Activated naive CD4-positive, alpha-beta T cell treated with anti-CD3 and anti-CD28 coated beads, Interleukin-2, amount 50 U/mL, for 72 hours (primary cell): Measurements from ENCODE around the gene ZMYM5. TPM values are rescaled to one million over a fixed set of nuclear protein-coding genes. Genes with fewer than 3 reads are reported as not detected.
"Not testable (repeated sequence)": the region's sequence is repeated elsewhere in the genome, so short reads cannot be mapped to it uniquely, and the experiment has no call there.

Experiments
- ATAC-seq, 2 donors: fragments of 150-1000 bp; cut with Tn5 transposase; 2 replicates each; pipeline ENCODE4 v1.10.0; 2021; ENCODE audit warnings: mild to moderate bottlenecking in 2 of 2, moderate library complexity in 2 of 2
- DNase-seq, 2 donors: peaks; one replicate each; pipeline ENCODE4 v3.0.0; 2021 to 2022; ENCODE audit warnings: low spot score in 2 of 2
- H3K27ac Mint-ChIP-seq, 2 donors: one replicate each; pipeline ENCODE4 v1.8.0; 2022; ENCODE audit warnings: mild to moderate bottlenecking in 2 of 2, mixed read lengths in 2 of 2
- H3K36me3 Mint-ChIP-seq, 2 donors: one replicate each; pipeline ENCODE4 v1.8.0; 2022; ENCODE audit warnings: mixed read lengths in 2 of 2
- H3K9me3 Mint-ChIP-seq, 2 donors: one replicate each; pipeline ENCODE4 v1.8.0; 2022; ENCODE audit warnings: mixed read lengths in 2 of 2
- total RNA-seq, 2 donors: library from RNA; stranded (reverse); gene quantifications; one replicate each; pipeline ENCODE4 v1.2.3, GENCODE V29; 2022

Gene ZMYM5
- total RNA-seq, 2 donors from 2014 or later, result 11.2 to 15.6 TPM

DNA sequence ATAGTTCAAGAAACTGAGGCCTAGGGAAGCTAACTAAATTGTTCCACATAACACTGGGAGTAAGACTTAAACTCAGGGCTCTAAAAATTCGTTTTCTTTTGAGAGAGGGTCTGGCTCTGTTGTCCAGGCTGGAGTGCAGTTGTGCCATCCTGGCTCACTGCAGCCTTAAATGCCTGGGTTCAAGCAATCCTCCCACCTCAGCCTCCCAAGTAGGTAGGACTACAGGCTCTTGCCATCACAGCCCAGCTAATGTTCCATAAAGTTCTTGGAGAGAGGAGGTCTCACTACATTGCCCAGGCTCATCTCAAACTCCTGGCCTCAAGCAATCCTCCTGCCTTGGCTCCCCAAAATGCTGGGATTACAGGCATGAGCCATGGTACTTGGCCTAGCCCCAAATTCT lies 10.7 kb downstream of the ZMYM5 start:
- no peak for DNase-seq
- Mint-ChIP-seq H3K36me3 (peaks cover 7 to 30% of the 10 kb centered on the region in 2 donors), H3K9me3 (peaks cover 0 to 6% of the 10 kb centered on the region in 2 donors), H3K27ac (no peak overlapping the region)
- ATAC-seq, result no peak

DNA sequence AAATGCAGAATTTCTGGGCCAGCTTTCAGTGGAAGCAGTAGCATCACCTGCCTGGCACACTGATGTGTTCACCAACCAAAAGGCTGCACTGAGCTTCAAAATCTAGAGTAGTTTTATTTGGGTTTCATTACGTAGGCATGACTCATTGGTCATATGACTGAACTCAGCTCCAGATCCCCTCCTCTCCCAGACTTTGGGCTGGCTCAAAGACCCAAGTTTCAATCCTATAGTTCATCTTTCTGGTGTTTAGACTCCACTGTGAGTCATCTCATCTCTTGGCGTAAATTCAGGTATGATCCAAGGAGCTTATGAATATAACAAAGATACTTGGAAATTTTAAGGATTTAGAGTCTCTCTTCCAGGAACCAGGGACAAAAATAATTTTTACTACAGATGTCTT lies 17.7 kb downstream of the ZMYM5 start:
- DNase-seq (no peak), ATAC-seq (peak; percentile 86 to 98)
- H3K9me3 Mint-ChIP-seq, result no peaks in the 10 kb centered on the region
- H3K36me3 Mint-ChIP-seq, result no peaks in the 10 kb centered on the region
- peak overlapping the region in 1 of 2 donors; percentile 34 for H3K27ac Mint-ChIP-seq

DNA sequence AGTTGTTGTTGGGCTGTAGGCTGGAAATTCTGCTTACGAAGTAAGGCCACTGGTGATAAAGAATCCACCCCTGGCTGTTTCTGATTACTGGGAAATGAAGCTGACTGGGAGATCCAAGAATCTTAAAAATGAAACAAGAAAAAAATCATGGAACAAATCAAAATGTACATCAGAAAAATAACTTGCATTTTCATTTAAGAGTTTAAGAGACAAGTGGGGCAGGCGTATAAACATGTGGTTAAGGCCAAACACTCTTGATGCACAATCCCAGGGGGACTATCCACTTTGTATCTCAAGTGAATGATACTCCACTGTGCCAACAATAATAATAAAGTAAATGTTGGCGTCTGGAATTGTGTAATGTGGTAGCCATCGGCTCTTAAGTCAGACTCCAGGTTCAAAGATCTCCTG lies 24.6 kb downstream of the ZMYM5 start:
- H3K36me3 Mint-ChIP-seq, result peaks cover 4 to 13% of the 10 kb centered on the region in 2 donors

DNA sequence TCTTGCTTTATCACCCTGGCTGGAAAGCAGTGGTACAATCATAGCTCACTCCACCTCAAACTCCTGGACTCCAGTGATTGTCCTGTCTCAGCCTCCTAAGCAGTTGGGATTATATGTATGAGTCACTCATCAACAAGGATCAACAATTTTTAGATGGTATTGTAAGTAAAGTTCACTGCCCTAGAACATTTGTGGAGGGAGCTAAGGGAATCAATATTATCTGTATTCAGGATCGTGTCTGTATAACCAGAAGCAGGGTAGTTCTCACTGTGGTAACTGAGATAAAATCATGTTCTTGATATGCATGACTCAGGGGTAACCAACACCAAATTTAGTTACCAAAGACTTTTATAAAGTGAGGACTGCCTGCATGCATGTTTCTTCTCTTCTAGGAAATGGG lies 27.0 kb downstream of the ZMYM5 start:
- H3K27ac Mint-ChIP-seq, result no peak overlapping the region
- H3K36me3 Mint-ChIP-seq, result peaks cover 4 to 13% of the 10 kb centered on the region in 2 donors
- DNase-seq (no peak), ATAC-seq (peak in 1 of 2 donors; percentile 49)
- no peaks in the 10 kb centered on the region for H3K9me3 Mint-ChIP-seq

More for the DNA sequence above, 24.6 kb downstream of the ZMYM5 start:
- ATAC-seq (no peak), DNase-seq (no peak)
- H3K27ac Mint-ChIP-seq, result no peak overlapping the region
- no peaks in the 10 kb centered on the region for H3K9me3 Mint-ChIP-seq

DNA sequence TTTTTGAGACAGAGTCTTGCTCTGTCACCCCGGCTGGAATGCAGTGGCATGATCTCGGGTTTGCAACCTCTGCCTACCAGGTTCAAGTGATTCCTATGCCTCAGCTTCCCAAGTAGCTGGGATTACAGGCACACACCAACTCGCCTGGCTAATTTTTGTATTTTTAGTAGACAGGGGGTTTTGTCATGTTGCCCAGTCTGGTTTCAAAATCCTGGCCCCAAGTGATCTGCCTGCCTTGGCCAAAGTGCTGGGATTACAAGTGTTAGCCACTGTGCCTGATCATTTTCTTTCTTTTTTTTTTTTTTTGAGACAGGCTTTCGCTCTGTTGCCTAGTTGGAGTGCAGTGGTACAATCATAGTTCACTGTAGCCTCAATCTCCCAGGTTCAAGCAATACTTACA lies 28.7 kb downstream of the ZMYM5 start:
- Mint-ChIP-seq H3K27ac (peak overlapping the region in 1 of 2 donors; percentile 41), H3K9me3 (no peaks in the 10 kb centered on the region), H3K36me3 (peaks cover 4 to 13% of the 10 kb centered on the region in 2 donors)
- ATAC-seq (no peak), DNase-seq (no peak)

DNA sequence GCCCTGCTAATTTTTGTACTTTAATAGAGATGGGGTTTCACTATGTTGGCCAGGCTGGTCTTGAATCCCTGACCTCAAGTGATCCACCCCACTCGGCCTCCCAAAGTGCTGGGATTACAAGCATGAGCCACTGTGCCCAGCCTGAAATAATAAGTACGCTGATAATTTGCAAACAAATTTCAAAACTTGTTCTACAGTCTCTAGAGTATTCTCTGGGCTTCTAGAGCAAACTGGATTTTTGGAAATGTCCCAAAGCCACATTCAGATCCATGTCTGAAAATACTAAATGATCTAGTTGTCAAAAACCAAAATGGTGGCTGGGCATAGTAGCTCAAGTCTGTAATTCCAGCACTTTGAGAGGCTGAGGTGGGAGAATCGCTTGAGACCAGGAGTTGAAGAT lies 40.8 kb downstream of the ZMYM5 start:
- H3K36me3 Mint-ChIP-seq, result peaks cover 7 to 29% of the 10 kb centered on the region in 2 donors
- no peak for DNase-seq
- no peaks in the 10 kb centered on the region for H3K9me3 Mint-ChIP-seq
- no peak for ATAC-seq
- no peak overlapping the region for H3K27ac Mint-ChIP-seq

DNA sequence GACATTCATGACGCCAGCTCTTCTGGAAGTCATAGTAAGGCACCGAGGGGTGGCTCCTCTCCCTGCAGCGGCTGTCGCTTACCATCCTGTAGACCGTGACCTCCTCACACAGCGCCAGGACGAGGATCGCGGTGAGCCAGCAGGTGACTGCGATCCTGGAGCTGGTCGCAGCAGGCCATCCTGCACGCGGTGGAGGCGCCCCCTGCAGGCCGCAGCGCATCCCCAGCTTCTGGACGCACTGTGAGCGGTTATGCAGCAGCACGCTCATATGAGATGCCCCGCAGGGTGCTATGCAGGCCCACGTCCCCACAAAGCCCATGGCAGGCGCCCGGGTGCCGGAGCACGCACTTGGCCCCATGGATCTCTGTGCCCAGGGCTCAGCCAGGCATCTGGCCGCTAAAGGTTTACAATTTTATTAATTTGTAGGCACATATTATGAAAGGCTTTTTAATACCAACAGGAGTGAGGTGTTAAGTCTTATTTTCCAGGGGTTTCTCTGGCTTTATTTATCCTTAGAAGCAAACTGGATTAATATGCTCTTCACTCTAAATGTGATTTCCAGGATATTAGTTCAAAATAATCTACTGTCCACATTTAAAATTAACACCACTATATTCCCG lies 45.1 kb downstream of the ZMYM5 start:
- no peak overlapping the region for H3K27ac Mint-ChIP-seq
- ATAC-seq (peak in 1 of 2 donors; percentile 63), DNase-seq (peak in 1 of 2 donors; percentile 46)
- H3K9me3 Mint-ChIP-seq, result no peaks in the 10 kb centered on the region
- H3K36me3 Mint-ChIP-seq, result peaks cover 14 to 15% of the 10 kb centered on the region in 2 donors

DNA sequence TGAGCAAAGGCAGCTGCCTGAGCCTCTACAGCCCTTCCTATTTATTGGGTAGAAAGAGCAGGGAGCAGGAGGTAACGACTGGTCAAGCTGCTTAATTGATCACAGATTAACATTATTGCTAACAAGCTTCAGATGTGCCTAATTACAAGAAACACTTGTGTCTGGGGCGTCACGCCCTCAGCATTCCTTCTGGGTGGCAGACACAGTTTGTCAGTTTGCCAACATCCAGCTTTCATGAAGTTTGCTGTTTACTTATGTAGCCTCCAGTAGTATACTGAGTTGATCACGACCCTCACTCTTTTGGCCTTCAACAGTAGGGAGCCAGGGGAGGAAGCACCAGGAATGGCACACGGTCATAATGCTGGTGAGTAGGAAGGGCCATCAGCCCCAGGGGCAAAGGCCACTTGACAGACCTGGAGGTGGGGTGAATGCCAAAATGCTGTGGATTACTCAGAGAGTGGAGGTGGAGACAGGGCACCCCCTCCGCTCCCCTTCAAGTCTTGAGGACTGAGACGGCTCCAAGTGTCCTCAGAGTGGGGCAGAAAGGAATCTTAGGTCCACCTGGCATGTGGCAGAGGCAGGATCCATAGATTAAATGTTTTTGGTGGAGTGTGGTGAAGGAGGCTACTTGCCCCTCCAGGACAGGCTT lies 45.8 kb downstream of the ZMYM5 start:
- Mint-ChIP-seq H3K9me3 (no peaks in the 10 kb centered on the region), H3K27ac (no peak overlapping the region), H3K36me3 (peaks cover 14 to 16% of the 10 kb centered on the region in 2 donors)
- DNase-seq, result no peak
- no peak for ATAC-seq

DNA sequence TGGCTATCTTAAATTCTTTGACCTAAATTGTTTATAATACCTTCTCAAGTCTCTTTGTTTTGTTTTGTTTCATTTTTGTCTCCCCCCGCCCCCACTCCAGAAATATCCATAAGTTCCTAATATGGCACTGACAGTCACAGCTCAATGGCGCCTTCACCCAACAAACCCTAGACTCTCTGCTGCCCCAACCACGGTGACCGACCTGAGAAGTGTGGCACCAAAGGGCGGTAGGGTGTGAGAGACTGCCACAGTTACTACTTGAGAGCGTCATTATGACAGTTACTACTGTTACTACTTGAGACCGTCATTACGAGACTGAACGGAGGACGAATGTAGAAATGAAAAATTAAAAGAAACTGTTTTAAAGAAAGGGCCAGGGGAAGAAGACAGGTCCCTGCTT lies 46.3 kb downstream of the ZMYM5 start:
- H3K27ac Mint-ChIP-seq, result peak overlapping the region in 1 of 2 donors; percentile 72
- DNase-seq (no peak), ATAC-seq (no peak)
- peaks cover 14 to 20% of the 10 kb centered on the region in 2 donors for H3K36me3 Mint-ChIP-seq
- no peaks in the 10 kb centered on the region for H3K9me3 Mint-ChIP-seq

DNA sequence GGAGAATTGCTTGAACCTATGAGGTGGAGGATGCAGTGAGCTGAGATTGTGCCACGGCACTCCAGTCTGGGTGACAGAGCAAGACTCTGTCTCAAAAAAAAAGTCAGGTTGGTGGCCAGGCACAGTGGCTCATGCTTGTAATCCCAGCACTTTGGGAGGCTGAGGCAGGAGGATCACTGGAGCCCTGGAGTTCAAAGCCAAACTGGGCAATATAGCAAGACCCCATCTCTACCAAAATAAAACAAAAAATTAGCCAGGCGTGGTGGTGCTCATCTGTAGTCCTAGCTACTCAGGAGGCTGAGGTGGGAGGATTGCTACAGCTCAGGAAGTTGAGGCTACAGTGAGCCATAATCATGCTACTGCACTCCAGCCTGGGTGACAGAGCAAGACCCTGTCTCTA lies 47.6 kb downstream of the ZMYM5 start:
- H3K9me3 Mint-ChIP-seq, DNase-seq, ATAC-seq, H3K27ac Mint-ChIP-seq: not testable (repeated sequence)
- H3K36me3 Mint-ChIP-seq, result peaks cover 14 to 20% of the 10 kb centered on the region in 2 donors

DNA sequence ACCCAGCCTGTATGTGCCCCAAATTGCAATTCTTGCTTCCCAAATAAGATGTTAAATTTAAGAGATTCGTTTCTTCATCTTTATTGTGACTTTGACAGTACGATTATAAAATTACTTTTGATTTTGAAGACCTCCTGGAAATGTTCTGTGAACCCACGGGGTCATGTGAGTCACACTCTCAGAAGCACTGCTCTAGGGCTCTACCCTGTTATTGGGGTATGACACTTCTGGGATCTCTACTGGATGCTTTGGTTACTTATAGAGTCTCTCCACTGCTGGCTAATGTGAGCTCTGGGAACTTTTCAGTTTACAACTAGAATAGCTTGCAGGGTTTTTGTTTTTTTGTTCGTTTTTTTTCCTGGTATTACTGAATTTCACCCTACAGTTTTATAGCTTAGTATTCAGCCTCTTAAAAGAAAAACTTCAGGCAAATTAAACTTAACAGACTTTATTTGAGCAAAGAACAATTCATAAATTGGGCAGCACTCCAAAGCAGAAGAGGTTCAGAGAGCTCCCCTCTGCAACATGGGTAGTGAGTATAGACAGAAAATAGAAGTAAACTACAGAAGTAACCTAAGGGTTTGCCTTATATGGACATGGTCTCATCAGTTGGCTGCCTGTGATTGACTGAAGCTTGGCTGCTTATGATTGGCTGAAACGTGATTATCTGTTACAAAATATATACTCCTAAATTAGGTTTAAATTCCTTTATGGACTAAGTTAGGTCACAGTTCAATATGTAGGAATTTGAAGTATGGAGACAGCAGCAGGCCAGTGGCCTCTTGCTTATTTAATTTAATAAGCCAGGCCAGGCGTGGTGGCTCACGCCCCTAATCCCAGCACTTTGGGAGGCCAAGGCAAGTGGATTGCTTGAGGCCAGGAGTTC lies 52.2 kb downstream of the ZMYM5 start:
- no peak for ATAC-seq

DNA sequence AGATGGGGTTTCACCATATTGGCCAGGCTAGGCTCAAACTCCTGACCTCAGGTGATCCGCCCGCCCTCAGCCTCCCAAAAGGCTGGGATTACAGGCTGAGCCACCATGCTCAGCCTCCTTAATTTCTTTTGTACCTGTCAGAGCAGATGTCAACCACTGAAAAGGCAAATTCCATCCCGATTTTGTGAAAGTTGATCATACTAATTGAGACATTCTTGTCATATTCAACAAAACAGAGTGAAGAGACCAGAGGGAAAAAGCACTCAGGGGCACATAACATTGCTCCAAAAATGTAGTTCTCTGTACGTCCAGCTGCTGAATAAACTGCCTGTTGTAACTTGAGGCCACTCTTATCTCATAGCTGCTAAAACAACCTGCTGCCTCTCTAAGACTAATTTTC lies 53.3 kb downstream of the ZMYM5 start:
- no peak for DNase-seq
- Mint-ChIP-seq H3K9me3 (no peaks in the 10 kb centered on the region), H3K36me3 (peaks cover 0 to 5% of the 10 kb centered on the region in 2 donors), H3K27ac (no peak overlapping the region)
- ATAC-seq, result no peak

More for the DNA sequence above, 52.2 kb downstream of the ZMYM5 start:
- Mint-ChIP-seq H3K9me3 (no peaks in the 10 kb centered on the region), H3K36me3 (peaks cover 0 to 5% of the 10 kb centered on the region in 2 donors), H3K27ac (no peak overlapping the region)
- no peak for DNase-seq

DNA sequence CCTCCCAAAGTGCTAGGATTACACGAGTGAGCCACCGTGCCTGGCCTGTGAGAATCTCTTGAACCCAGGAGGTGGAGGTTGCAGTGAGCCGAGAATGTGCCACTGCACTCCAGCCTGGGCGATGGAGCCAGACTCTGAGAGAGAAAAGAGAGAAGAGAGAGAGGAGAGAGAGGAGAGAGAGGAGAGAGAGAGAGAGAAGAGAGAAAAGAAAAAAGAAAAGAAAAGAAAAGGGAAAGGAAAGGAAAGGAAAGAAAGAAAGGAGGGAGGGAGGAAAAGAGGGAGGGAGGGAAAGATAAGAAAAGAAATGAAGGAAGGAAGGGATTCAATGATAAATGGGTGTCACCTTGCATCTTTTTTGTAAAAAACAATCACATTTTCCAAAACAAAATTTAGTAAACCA lies 57.7 kb downstream of the ZMYM5 start:
- no peak for DNase-seq
- no peak for ATAC-seq
- H3K27ac Mint-ChIP-seq, result no peak overlapping the region
- no peaks in the 10 kb centered on the region for H3K36me3 Mint-ChIP-seq
- H3K9me3 Mint-ChIP-seq, result no peaks in the 10 kb centered on the region

DNA sequence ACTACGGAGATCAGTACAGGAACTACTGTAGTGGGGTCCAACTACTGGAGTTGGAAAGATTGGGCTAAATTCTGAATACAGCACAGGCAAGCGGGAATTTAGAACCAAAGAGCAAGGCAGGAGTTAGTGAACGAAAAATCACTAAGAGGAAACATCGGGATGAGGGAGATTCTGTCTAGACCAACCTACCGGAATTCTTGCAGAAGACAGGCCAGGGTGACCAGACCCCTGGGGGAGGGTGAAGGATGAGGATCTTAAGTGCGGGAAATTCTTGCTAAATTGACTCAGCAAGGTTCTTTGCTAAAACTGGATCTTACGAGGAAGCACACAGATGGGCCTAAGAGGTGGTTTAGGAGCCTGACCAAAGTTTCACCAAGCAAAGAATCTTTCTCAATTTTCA lies 67.5 kb downstream of the ZMYM5 start:
- DNase-seq (no peak), ATAC-seq (no peak)
- H3K27ac Mint-ChIP-seq, result no peak overlapping the region
- peaks cover 0 to 2% of the 10 kb centered on the region in 2 donors for H3K9me3 Mint-ChIP-seq
- H3K36me3 Mint-ChIP-seq, result no peaks in the 10 kb centered on the region

DNA sequence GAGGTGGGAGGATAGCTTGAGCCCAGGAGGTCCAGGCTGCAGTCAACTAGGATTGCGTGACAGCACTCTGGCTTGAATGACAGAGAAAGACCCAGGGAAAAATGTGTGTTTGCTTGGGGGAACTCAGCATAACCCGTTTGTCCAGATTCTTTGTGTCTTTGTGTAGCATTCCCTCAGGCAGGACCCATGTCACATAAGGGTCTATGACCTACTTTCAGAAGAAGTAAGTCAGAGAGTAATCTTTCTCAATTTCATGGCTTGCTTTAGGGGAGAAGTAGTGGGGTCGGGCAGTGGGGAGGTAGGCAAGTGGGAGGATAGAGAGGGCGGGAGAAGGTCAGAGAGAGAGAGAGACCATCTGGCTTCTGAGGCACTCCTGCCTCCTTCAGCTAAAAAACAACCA lies 68.8 kb downstream of the ZMYM5 start:
- Mint-ChIP-seq H3K9me3 (peaks cover 0 to 2% of the 10 kb centered on the region in 2 donors), H3K36me3 (no peaks in the 10 kb centered on the region), H3K27ac (no peak overlapping the region)
- DNase-seq (no peak), ATAC-seq (no peak)

DNA sequence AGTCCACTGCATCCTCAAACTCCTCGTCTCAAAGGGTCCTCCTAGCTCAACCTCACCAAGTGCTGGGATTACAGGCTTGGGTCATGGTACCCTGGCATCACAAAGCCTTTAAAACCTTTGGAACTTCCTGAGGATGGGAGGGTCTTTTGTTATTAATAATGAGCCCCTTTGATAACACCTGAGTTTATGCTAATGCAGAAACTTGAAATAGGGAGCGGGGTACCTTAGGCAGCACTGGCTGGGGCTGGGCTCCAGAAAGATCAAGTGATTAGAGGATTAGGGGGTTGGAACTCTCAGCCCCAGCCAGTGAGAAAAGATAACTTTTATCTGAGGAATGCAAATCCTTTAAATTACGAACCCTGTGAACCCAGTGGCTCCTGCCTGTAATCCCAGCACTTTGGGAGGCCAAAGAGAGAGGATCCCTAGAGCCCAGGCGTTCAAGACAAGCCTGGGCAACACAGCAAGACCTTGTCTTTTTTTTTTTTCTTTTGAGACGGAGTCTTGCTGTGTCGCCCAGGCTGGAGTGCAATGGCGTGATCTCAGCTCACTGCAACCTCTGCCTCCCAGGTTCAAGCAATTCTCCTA lies 71.4 kb downstream of the ZMYM5 start:
- ATAC-seq (no peak), DNase-seq (no peak)
- Mint-ChIP-seq H3K27ac (no peak overlapping the region), H3K36me3 (no peaks in the 10 kb centered on the region), H3K9me3 (no peaks in the 10 kb centered on the region)
